Activated T-helper 17 cell treated with anti-CD3 and anti-CD28 coated beads, Interleukin-2, amount 50 U/mL, for 72 hours (primary cell): ENCODE measurements around the gene MTMR3. TPM values are rescaled to one million over a fixed set of nuclear protein-coding genes. Genes with fewer than 3 reads are reported as not detected.

Source experiments
- ATAC-seq: fragments of 150-1000 bp; cut with Tn5 transposase; replicated peaks from 2 replicates; pipeline ENCODE4 v1.10.0; 2021; ENCODE audit warnings: mild to moderate bottlenecking, moderate library complexity
- H3K27ac Mint-ChIP-seq: one replicate; pipeline ENCODE4 v1.8.0; 2022; ENCODE audit warnings: mixed read lengths
- H3K27me3 Mint-ChIP-seq: one replicate; pipeline ENCODE4 v1.8.0; 2022; ENCODE audit warnings: mixed read lengths
- H3K36me3 Mint-ChIP-seq: one replicate; pipeline ENCODE4 v1.8.0; 2022; ENCODE audit warnings: low read depth, mild to moderate bottlenecking, mixed read lengths
- H3K4me1 Mint-ChIP-seq: one replicate; pipeline ENCODE4 v1.8.0; 2022; ENCODE audit warnings: mixed read lengths
- H3K4me3 Mint-ChIP-seq: one replicate; pipeline ENCODE4 v1.8.0; 2022; ENCODE audit warnings: mild to moderate bottlenecking, mixed read lengths
- H3K9me3 Mint-ChIP-seq: one replicate; pipeline ENCODE4 v1.8.0; 2022; ENCODE audit warnings: mixed read lengths
- total RNA-seq, 2 donors: library from RNA; stranded (reverse); gene quantifications; one replicate each; pipeline ENCODE4 v1.2.3, GENCODE V29; 2022

MTMR3 gene
- total RNA-seq, 2 donors from 2014 or later, result 24.7 to 34.7 TPM

DNA sequence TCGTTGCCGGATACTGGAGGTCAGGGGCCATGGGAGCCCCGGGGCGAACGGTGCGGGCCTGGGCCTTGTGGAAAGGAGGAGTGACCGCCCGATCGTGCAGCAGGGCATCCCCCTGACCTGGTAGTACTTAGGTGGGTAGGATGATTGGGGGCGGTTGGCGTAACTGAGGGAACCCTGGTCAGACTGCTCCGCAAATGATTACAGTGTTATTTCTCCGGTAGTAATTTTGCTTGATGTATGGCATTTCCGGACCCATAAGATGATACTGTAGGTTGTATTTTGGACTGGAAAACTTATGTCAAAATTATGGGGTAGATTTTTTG is 762 bp downstream of the MTMR3 start:
- H3K9me3 Mint-ChIP-seq, result no peaks in the 10 kb centered on the region
- no peaks in the 10 kb centered on the region for H3K27me3 Mint-ChIP-seq
- H3K4me3 Mint-ChIP-seq, result no peak overlapping the region
- peak overlapping the region; percentile 86 for H3K27ac Mint-ChIP-seq
- ATAC-seq, result peak; percentile 19
- H3K4me1 Mint-ChIP-seq, result peaks cover 3% of the 10 kb centered on the region
- no peaks in the 10 kb centered on the region for H3K36me3 Mint-ChIP-seq

DNA sequence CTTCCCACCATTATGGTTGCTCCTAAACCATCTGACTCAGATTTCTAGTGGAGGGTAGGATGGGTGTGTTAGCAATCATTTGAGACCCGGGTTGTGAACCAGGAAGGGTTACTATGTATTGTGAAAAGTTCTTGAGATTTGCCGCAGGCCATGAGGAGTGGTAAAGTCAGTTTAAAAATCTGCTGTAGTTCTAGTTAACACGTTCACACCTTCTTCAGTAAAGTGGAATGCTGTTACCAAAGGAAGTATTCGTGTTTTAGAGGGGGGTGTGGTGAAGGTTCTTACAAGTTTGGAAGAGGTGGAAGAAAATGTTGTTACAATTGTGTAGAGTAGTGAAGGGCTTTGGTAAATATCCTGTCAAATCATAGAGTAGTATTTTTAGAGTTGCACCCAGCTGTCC is 2.6 kb downstream of the MTMR3 start:
- ATAC-seq, result no peak
- Mint-ChIP-seq H3K4me3 (no peak overlapping the region), H3K9me3 (no peaks in the 10 kb centered on the region), H3K4me1 (peaks cover 3% of the 10 kb centered on the region), H3K36me3 (no peaks in the 10 kb centered on the region), H3K27ac (no peak overlapping the region), H3K27me3 (no peaks in the 10 kb centered on the region)

DNA sequence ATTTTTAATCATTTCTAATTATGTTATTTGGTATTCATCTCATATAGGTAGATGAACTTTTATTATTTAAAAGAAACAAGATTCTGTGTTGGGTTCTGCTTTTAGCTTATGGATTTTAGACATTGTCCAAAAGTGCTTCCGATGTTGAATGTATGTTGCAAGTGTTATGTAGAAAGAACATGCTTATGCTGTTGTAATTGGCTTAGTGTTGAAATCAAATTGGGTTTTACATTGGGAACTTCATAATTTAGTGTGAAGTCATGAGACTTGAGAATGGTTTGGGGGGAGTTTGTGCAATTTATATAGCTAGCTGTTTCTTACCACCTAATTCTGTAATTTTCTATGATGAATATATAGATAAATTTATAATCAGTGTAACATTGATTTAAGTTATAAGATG is 3.6 kb downstream of the MTMR3 start:
- no peak overlapping the region for H3K27ac Mint-ChIP-seq
- ATAC-seq, result no peak
- no peaks in the 10 kb centered on the region for H3K9me3 Mint-ChIP-seq
- H3K36me3 Mint-ChIP-seq, result no peaks in the 10 kb centered on the region
- H3K27me3 Mint-ChIP-seq, result no peaks in the 10 kb centered on the region
- H3K4me1 Mint-ChIP-seq, result peaks cover 3% of the 10 kb centered on the region
- H3K4me3 Mint-ChIP-seq, result no peak overlapping the region

DNA sequence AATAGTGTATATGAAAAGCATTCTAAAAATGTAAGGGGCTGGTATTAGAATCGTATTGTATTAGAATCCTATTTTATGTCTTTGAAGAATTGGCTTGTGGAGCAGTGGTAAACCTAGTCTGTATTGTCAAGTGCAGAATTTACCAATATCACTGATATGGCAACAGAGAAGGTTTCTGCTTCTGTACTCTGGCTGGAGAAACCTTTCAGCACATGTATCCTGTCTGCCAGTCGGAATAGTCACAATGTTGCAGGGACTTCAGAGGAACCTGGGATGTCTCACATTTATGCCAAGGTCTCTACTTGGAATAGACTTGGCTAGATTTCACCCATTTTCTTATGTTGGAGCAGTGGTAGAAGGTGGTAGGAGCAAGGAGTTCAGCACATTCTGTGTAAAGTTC is 4.4 kb downstream of the MTMR3 start:
- no peak overlapping the region for H3K27ac Mint-ChIP-seq
- H3K4me3 Mint-ChIP-seq, result no peak overlapping the region
- H3K27me3 Mint-ChIP-seq, result no peaks in the 10 kb centered on the region
- peaks cover 7% of the 10 kb centered on the region for H3K4me1 Mint-ChIP-seq
- H3K9me3 Mint-ChIP-seq, result no peaks in the 10 kb centered on the region
- no peaks in the 10 kb centered on the region for H3K36me3 Mint-ChIP-seq
- no peak for ATAC-seq

DNA sequence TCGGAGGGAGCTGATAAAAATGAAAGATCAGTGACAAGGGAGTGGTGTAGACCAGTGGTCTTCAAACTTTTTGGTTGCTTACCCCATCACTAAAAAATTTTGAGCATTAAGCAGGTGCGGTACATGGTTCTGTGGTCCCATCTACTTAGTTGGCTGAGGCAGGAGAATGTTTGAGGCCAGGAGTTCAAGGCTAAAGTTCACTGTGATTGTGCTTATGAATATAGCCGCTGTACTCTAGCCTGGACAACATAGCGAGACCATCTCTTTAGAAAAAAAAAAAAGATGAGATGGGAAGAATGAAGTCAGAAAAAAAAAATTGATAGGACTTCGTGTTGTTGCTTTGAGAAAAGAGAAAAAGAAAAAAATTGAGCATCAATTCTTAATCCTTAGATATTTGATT is 7.8 kb downstream of the MTMR3 start:
- Mint-ChIP-seq H3K27ac (no peak overlapping the region), H3K9me3 (no peaks in the 10 kb centered on the region), H3K4me1 (peaks cover 9% of the 10 kb centered on the region), H3K27me3 (no peaks in the 10 kb centered on the region), H3K36me3 (no peaks in the 10 kb centered on the region), H3K4me3 (no peak overlapping the region)
- ATAC-seq, result no peak

DNA sequence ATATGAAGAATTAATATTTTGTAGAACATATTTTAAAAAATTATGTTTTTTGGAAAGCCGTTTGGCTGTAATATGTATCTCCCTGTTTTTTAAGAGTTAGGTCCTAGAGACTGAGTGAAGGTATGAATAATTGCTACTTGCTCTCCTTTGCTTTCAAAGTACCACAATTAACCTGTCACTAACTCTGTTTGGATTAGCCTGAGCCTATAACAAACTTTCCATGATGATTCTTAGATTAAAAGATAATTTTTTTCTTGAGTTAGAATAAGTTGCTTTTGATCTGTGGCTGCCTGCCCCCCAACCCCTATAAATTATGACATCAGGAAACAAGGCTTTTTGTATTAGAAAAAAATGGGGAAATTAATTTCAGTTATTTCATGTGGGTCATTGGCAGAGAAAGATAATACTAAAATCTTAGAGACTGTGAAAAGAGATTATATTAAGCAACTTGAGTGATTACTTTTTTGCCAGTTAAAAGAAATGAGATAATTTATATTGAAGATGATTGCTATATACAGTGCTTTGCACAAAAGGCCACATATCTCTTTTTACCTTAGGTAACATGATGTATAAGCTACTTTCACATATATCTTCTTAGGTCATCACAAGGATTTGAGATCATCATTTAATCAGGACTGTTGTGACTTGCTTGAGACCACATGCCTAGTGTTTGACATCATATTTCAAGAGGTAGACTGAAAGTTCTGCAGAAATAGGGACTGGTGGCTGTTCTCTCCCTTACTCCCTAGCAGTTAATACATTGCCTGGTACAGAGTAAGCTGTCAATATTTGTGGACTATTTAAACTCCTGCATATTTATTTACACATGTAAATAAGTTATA is 9.6 kb downstream of the MTMR3 start:
- H3K9me3 Mint-ChIP-seq, result no peaks in the 10 kb centered on the region

DNA sequence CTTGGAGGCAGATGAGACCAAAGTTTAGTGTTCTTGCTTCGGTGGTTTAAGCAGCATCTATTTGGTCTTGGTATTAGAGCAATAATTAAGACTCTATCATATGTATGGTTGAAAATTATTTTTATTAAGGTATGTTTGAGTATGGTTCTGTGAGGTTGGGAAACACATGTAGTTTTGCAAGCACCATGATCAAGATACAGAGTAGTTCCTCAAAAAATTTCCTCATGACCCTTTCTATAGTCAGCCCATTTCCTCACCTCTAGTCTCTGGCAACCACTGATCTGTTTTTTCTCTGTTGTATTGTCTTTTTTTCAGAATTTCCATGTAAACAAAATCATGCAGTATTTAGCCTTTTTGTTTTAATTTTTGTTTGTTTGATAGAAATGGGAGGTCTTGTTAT is 18.4 kb downstream of the MTMR3 start:
- Mint-ChIP-seq H3K4me1 (peaks cover 8% of the 10 kb centered on the region), H3K9me3 (no peaks in the 10 kb centered on the region), H3K27ac (no peak overlapping the region), H3K4me3 (no peak overlapping the region), H3K27me3 (no peaks in the 10 kb centered on the region), H3K36me3 (no peaks in the 10 kb centered on the region)
- ATAC-seq, result no peak

More for the DNA sequence above, 9.6 kb downstream of the MTMR3 start:
- Mint-ChIP-seq H3K36me3 (no peaks in the 10 kb centered on the region), H3K27me3 (no peaks in the 10 kb centered on the region), H3K4me3 (no peak overlapping the region), H3K4me1 (peaks cover 9% of the 10 kb centered on the region), H3K27ac (no peak overlapping the region)
- no peak for ATAC-seq

DNA sequence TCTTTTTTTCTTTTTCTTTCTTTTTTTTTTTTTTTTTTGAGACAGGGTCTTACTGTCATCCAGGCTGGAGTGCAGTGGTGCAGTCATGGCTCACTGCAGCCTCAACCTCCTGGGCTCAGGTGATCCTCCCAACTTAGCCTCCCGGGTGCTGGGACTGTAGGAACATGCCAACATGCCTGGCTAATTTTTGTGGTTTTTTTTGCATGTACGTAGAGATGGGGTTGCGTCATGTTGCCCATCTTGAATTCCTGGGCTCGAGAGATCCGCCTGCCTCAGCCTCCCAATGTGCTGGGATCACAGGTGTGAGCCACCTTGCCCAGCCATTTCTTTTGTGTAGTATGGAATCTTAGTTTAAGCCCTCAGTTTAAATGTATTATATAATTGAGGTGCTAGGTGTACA is 20.4 kb downstream of the MTMR3 start:
- Mint-ChIP-seq H3K4me1 (peaks cover 18% of the 10 kb centered on the region), H3K27me3 (no peaks in the 10 kb centered on the region), H3K4me3 (no peak overlapping the region), H3K27ac (no peak overlapping the region), H3K9me3 (no peaks in the 10 kb centered on the region), H3K36me3 (no peaks in the 10 kb centered on the region)
- ATAC-seq, result no peak

DNA sequence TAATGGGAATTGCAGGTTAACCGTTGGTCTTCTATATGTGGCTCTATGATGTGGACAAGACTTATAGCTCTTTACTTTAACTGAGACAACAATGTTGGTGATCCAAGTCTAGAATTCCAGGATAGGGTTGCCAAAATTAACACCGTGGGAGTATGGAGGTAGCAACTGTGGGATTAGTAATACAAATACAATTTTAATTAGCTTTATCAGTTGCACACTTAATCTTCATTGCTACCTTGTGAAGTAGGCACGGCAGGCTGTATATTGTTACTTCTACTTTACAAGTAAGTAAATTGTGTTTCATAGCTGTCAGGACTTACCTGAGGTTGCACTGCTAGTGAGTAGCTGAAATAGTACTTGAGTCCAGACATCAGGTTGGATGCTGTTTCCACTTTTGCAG is 21.0 kb downstream of the MTMR3 start:
- H3K27me3 Mint-ChIP-seq, result no peaks in the 10 kb centered on the region
- peaks cover 19% of the 10 kb centered on the region for H3K4me1 Mint-ChIP-seq
- no peak overlapping the region for H3K27ac Mint-ChIP-seq
- H3K9me3 Mint-ChIP-seq, result no peaks in the 10 kb centered on the region
- no peak for ATAC-seq
- H3K4me3 Mint-ChIP-seq, result no peak overlapping the region
- H3K36me3 Mint-ChIP-seq, result no peaks in the 10 kb centered on the region

DNA sequence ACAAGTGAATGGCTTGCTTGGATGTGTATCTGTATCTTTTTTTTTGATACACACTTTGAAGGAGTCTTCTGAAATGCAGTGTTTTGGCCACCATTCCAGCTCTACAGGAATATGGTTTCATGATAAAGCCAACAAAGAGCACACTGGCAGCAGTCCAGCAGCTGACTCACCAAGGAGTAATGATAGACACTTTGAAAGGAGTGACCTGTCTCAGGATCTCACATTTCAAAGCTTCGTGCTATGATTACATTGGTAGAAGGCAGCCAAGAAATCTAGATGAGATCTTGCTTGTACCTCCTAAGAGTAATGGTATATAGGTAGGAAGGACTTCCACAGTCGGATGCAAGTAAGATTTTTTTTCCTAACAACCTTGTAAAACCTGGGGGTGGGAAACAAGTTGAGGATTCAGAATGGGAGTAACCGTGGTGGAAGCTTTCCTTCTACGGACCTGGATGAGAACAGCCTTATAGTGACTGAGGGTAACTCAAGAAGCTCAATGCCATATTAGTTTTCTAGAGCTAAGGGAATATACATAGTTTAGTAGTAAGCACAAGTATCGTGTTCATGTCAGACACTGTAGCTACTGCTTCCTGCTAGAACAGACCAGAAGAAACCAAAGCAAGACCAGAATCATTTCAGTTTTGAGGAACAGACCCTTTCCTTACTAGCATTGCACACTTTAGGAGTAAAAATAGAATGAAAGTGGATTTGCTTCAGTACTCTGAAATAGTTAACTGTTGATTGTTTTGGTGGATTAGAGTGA is 25.0 kb downstream of the MTMR3 start:
- ATAC-seq, result peak; percentile 64
- Mint-ChIP-seq H3K4me1 (peaks cover 19% of the 10 kb centered on the region), H3K27ac (peak overlapping the region; percentile 33), H3K27me3 (no peaks in the 10 kb centered on the region), H3K4me3 (no peak overlapping the region), H3K9me3 (no peaks in the 10 kb centered on the region), H3K36me3 (no peaks in the 10 kb centered on the region)

DNA sequence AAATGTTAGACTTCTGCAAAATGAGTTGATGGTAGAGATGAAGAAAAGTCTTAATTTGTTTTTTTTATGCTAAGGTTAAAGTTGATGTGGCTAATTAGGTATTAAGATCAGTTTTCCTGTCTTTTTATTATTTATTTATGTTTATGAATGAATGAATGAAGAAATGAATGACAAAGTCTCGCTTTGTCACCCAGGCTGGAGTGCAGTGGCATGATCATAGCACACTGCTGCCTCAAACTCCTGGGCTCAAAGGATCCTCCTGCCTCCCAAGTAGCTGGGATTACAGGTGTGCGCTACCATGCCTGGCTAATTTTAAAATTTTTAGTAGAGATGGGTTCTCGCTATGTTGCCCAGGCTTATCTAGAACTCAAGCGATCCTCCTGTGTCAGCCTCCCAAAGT is 29.2 kb downstream of the MTMR3 start:
- Mint-ChIP-seq H3K4me1 (peaks cover 31% of the 10 kb centered on the region), H3K4me3 (no peak overlapping the region), H3K27ac (no peak overlapping the region), H3K9me3 (no peaks in the 10 kb centered on the region), H3K36me3 (no peaks in the 10 kb centered on the region), H3K27me3 (no peaks in the 10 kb centered on the region)
- ATAC-seq, result no peak

DNA sequence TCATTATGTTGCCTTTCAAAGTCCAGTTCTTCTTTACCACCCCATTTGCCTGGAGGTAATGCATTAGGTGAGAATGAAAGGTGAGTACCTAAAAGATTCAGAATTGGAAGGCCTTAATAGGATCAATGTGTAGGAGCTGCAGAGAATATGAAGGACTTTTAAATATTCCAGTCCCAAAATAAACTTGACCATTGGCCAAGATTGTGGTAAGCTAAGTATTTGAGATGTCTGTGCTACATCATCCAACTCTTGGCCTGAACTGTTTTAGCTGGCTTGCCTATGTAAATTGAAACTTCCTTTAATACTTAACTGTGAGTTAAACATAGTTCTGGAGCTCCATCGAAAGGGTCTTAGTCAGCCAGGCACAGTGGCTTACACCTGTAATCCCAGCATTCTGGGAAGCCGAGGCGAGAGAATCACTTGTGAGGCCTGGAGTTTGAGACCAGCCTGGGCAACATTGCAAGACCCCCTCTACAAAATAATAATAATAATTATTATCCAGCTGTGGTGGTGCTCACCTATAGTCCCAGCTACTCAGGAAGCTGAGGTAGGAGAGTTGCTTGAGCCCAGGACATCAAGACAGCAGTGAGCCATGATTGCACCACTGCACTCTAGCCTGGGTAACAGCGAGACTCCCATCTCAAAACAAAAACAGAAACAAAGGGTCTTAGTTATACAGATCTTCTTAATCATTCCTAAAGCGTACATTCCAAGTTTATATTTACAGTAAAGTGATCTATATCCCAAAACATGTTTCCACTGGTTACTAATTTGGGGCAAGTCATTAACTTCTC is 29.8 kb downstream of the MTMR3 start:
- Mint-ChIP-seq H3K27ac (no peak overlapping the region), H3K4me1 (peaks cover 27% of the 10 kb centered on the region), H3K4me3 (no peak overlapping the region), H3K27me3 (no peaks in the 10 kb centered on the region), H3K9me3 (no peaks in the 10 kb centered on the region), H3K36me3 (no peaks in the 10 kb centered on the region)
- ATAC-seq, result no peak

DNA sequence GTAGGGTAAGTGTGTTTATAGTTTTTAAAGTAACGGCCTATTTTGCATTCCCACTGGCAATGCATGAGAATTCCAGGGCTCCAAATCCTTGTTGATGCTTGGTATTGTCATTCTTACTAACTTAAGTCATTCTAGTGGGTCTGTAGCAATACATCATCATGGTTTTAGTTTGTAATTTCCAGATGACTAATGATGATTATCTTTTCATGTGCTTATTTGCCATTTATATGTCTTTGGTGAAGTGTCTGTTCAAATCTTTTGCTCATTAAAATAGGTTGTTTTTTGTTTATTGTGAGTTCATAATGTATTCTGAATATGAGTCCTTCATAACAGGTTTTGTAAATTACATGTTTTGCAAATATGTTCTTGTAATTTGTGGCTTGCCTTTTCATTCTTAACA is 31.2 kb downstream of the MTMR3 start:
- no peaks in the 10 kb centered on the region for H3K27me3 Mint-ChIP-seq
- H3K9me3 Mint-ChIP-seq, result no peaks in the 10 kb centered on the region
- H3K4me3 Mint-ChIP-seq, result no peak overlapping the region
- ATAC-seq, result peak; percentile 56
- peaks cover 20% of the 10 kb centered on the region for H3K4me1 Mint-ChIP-seq
- peak overlapping the region; percentile 15 for H3K27ac Mint-ChIP-seq
- no peaks in the 10 kb centered on the region for H3K36me3 Mint-ChIP-seq

DNA sequence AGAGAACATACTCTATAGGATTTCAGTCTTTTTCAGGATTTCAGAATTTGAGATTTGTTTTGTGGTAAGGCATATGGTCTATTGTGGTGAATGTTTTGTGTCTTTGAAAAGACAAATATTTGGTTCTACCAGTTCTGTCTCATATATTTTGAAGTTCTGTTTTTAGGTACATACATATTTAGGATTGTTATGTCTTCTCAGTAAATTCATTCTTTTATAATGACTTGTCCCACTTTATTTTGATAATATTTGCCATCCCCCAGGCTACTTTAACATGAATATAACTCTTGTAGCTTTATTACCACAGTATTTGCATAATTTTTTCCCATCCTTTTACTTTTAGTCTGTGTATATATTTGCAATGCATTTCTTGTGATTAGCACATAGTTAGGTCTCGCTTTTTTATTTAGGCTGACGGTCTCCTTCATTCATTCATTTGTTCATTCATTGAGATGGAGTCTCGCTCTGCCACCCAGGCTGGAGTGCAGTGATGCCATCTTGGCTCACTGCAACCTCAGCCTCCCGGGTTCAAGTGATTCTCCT is 32.1 kb downstream of the MTMR3 start:
- H3K27me3 Mint-ChIP-seq, result no peaks in the 10 kb centered on the region
- no peak overlapping the region for H3K27ac Mint-ChIP-seq
- peaks cover 16% of the 10 kb centered on the region for H3K4me1 Mint-ChIP-seq
- no peak overlapping the region for H3K4me3 Mint-ChIP-seq
- ATAC-seq, result no peak
- no peaks in the 10 kb centered on the region for H3K36me3 Mint-ChIP-seq
- H3K9me3 Mint-ChIP-seq, result no peaks in the 10 kb centered on the region
